Fibroblast of lung (primary cell): Measurements from ENCODE around the gene CRMP1.

Experiments
- EZH2 ChIP-seq: IDR thresholded peaks from 2 replicates; pipeline ENCODE4 v1.5.1; 2012; ENCODE audit warnings: low read length, control low read depth, mild to moderate bottlenecking; ENCODE audit errors: missing control alignments
- TF ChIP-seq, protein P1 (sequence below), 2 donors: IDR thresholded peaks in 1 of 2; conservative IDR thresholded peaks in 1 of 2; 1 replicate in 1 of 2; 2 replicates in 1 of 2; pipeline ENCODE4 v1.5.1; 2011 to 2012; ENCODE audit warnings: low read length in 2 of 2, control low read depth in 1 of 2, inconsistent platforms in 1 of 2, low read depth in 1 of 2, mild to moderate bottlenecking in 1 of 2

DNA sequence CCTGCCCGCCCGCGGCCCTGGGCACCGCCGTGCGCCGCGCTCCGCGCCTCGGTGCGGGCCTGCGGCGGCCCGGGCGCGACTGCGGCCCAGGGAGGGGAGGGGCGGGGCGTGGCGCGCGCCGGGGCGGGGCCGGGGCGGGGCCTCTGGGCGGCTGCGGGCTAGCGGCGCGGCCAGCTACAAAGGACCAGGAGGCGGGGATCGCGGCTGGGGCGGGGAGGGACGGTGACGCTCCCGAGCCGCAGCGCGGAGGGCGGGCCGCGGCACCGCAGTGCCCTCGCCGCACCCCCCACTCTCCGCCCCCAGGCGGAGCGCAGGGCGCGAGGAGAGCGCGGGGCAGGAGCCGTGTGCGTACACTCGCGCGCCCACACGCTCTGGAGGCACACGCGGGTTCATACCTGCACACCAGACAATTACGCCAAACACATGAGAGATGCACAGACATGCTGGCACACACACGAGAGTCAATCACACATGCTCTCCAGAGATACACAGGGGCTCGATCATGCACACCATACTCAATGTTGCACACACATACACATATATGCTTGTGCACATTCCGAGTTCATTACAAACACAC is at the start of gene CRMP1:
- TF ChIP-seq, protein P1, sequence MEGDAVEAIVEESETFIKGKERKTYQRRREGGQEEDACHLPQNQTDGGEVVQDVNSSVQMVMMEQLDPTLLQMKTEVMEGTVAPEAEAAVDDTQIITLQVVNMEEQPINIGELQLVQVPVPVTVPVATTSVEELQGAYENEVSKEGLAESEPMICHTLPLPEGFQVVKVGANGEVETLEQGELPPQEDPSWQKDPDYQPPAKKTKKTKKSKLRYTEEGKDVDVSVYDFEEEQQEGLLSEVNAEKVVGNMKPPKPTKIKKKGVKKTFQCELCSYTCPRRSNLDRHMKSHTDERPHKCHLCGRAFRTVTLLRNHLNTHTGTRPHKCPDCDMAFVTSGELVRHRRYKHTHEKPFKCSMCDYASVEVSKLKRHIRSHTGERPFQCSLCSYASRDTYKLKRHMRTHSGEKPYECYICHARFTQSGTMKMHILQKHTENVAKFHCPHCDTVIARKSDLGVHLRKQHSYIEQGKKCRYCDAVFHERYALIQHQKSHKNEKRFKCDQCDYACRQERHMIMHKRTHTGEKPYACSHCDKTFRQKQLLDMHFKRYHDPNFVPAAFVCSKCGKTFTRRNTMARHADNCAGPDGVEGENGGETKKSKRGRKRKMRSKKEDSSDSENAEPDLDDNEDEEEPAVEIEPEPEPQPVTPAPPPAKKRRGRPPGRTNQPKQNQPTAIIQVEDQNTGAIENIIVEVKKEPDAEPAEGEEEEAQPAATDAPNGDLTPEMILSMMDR (conservative IDR thresholded peaks at IDR 0.05 in 1 of 2, IDR thresholded peaks at IDR 0.05 in 1 of 2; ENCODE audit: low read depth in 1 of 2, low read length in 2 of 2), result no peak
- no peak for TF ChIP-seq EZH2
